CD14-positive monocyte (primary cell): ENCODE measurements around the gene TBXAS1. TPM values are rescaled to one million over a fixed set of nuclear protein-coding genes. Genes with fewer than 3 reads are reported as not detected.

ENCODE experiments used
- DNase-seq, 3 donors: peaks; one replicate each; pipeline ENCODE4 v3.0.0-alpha.2; 2011 to 2022
- H2AFZ ChIP-seq: 2 replicates; pipeline ENCODE4 v1.6.0; 2012; ENCODE audit warnings: mild to moderate bottlenecking, low read depth, low read length, inconsistent platforms; ENCODE audit not compliant: insufficient read depth, poor library complexity, severe bottlenecking
- H3K27ac ChIP-seq, 2 donors: 1 replicate in 1 of 2; 2 replicates in 1 of 2; pipeline ENCODE4 v1.5.1; 2012 to 2013; ENCODE audit warnings: low read length in 2 of 2, control low read depth in 1 of 2, inconsistent platforms in 1 of 2, low read depth in 1 of 2, mild to moderate bottlenecking in 1 of 2
- H3K27me3 ChIP-seq, 2 donors: one replicate each; pipeline versions ENCODE4 v1.6.0 to v1.6.1; 2011 to 2013; ENCODE audit warnings: low read length in 2 of 2; ENCODE audit not compliant: control insufficient read depth in 2 of 2, insufficient read depth in 2 of 2
- H3K36me3 ChIP-seq, 2 donors: replicated peaks in 1 of 2; 1 replicate in 1 of 2; 2 replicates in 1 of 2; pipeline versions ENCODE4 v1.5.1 to v1.6.1; 2012 to 2013; ENCODE audit warnings: low read length in 2 of 2, control low read depth in 1 of 2, inconsistent platforms in 1 of 2, mild to moderate bottlenecking in 1 of 2; ENCODE audit not compliant: insufficient read depth in 2 of 2, control insufficient read depth in 1 of 2
- H3K4me1 ChIP-seq, 2 donors: 1 replicate in 1 of 2; 2 replicates in 1 of 2; pipeline versions ENCODE4 v1.5.1 to v1.6.1; 2012 to 2013; ENCODE audit warnings: low read length in 2 of 2, control low read depth in 1 of 2, inconsistent platforms in 1 of 2, mild to moderate bottlenecking in 1 of 2, moderate library complexity in 1 of 2; ENCODE audit not compliant: insufficient read depth in 2 of 2, control insufficient read depth in 1 of 2
- H3K4me2 ChIP-seq: replicated peaks from 2 replicates; pipeline ENCODE3; 2012; ENCODE audit warnings: low read length, moderate library complexity, mild to moderate bottlenecking; ENCODE audit not compliant: poor library complexity, severe bottlenecking; ENCODE audit errors: extremely low read depth
- H3K4me3 ChIP-seq, 3 experiments: fragments of 200-600 bp in 1 of 3; sonication (generic) in 1 of 3; replicated peaks in 1 of 3; 1 replicate in 2 of 3; 2 replicates in 1 of 3; pipeline ENCODE4 v1.5.1; 2011 to 2013; ENCODE audit warnings: low read length in 3 of 3, mild to moderate bottlenecking in 3 of 3, control low read depth in 2 of 3, low read depth in 2 of 3, inconsistent platforms in 1 of 3, moderate library complexity in 1 of 3
- H3K79me2 ChIP-seq: 2 replicates; pipeline ENCODE4 v1.6.0; 2012; ENCODE audit warnings: mild to moderate bottlenecking, control low read depth, inconsistent platforms, low read length, moderate library complexity; ENCODE audit not compliant: insufficient read depth
- H3K9ac ChIP-seq: 2 replicates; pipeline ENCODE4 v1.6.0; 2017; ENCODE audit warnings: low read length, mild to moderate bottlenecking; ENCODE audit not compliant: insufficient read depth, poor library complexity, severe bottlenecking
- H3K9me3 ChIP-seq, 2 donors: replicated peaks in 1 of 2; 1 replicate in 1 of 2; 2 replicates in 1 of 2; pipeline versions ENCODE4 v1.5.1 to v1.6.1; 2012 to 2013; ENCODE audit warnings: low read length in 2 of 2, control low read depth in 1 of 2; ENCODE audit not compliant: control insufficient read depth in 1 of 2, insufficient read depth in 1 of 2
- H4K20me1 ChIP-seq: 2 replicates; pipeline ENCODE4 v1.6.0; 2012; ENCODE audit warnings: mild to moderate bottlenecking, low read length, control low read depth, moderate library complexity; ENCODE audit not compliant: insufficient read depth
- H3K27ac Mint-ChIP-seq, 7 donors: one replicate each; pipeline ENCODE4 v1.8.0; 2020; ENCODE audit warnings: mild to moderate bottlenecking in 7 of 7, mixed read lengths in 7 of 7, moderate library complexity in 6 of 7, inconsistent platforms in 2 of 7
- H3K27me3 Mint-ChIP-seq, 3 donors: one replicate each; pipeline ENCODE4 v1.8.0; 2021 to 2022; ENCODE audit warnings: low read depth in 3 of 3, mild to moderate bottlenecking in 3 of 3, mixed read lengths in 3 of 3, moderate library complexity in 3 of 3, inconsistent platforms in 1 of 3
- H3K36me3 Mint-ChIP-seq, 2 donors: one replicate each; pipeline ENCODE4 v1.8.0; 2020; ENCODE audit warnings: mixed read lengths in 2 of 2, inconsistent platforms in 1 of 2, mild to moderate bottlenecking in 1 of 2
- H3K4me1 Mint-ChIP-seq: one replicate; pipeline ENCODE4 v1.8.0; 2020; ENCODE audit warnings: mild to moderate bottlenecking, mixed read lengths
- H3K4me3 Mint-ChIP-seq, 2 donors: one replicate each; pipeline ENCODE4 v1.8.0; 2020; ENCODE audit warnings: mild to moderate bottlenecking in 2 of 2, mixed read lengths in 2 of 2, moderate library complexity in 1 of 2
- H3K9me3 Mint-ChIP-seq, 7 donors: one replicate each; pipeline ENCODE4 v1.8.0; 2020 to 2022; ENCODE audit warnings: mixed read lengths in 7 of 7, mild to moderate bottlenecking in 6 of 7, moderate library complexity in 6 of 7, inconsistent platforms in 2 of 7
- CTCF ChIP-seq: fragments of 200-600 bp; IDR thresholded peaks from one replicate; pipeline ENCODE4 v1.8.0; 2022; ENCODE audit warnings: antibody characterized with exemption, mild to moderate bottlenecking
- WGBS: methylation state at CpG from one replicate; pipeline ENCODE4 v1.1.5; 2013; ENCODE audit warnings: missing lambda C conversion rate; ENCODE audit not compliant: insufficient coverage; 5-methylcytosine and 5-hydroxymethylcytosine counted together
- intact Hi-C, 2 donors: fragments of 100-400 bp; cut with micrococcal nuclease; formaldehyde crosslinking; loops; one replicate each; pipeline versions ENCODE4 v1.15.0 to v1.15.1; 2023
- polyA plus RNA-seq, 3 donors: library from polyadenylated mRNA; depleted of rRNA in 1 of 3; unstranded in 2 of 3; stranded (reverse) in 1 of 3; fragments of 300-500 nt in 2 of 3; fragments of >200 nt in 1 of 3; fragmentation: Illumina TruSeq in 2 of 3; gene quantifications; 1 replicate in 2 of 3; 2 replicates in 1 of 3; pipeline ENCODE4 v1.2.3, GENCODE V29; 2012 to 2021

The TBXAS1 gene
- polyA plus RNA-seq, 3 donors: 289 to 335 (median 298) TPM

DNA sequence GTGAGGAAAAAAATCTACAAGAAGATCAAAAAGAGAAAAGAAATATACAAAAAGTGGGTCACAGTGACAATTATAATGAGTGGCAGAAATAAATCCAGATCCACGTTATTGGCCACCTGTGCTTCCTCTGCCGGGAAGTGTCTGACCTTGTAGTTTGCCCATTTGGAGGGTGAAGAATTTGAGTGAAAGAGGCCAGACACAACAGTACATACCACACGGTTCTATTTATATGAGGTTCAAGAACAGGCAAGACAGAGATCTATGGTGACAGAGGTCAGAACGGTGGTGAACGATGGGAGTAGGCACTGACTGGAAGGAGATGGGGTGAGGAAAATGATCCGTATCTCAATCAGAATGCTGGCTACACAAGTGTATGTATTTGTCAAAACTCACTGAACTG, 216.6 kb downstream of the TBXAS1 start:
- Histone ChIP-seq H3K9ac (no peak overlapping the region), H3K4me2 (no peak overlapping the region), H2AFZ (no peak overlapping the region), H3K36me3 (peaks cover 37 to 93% of the 10 kb centered on the region in 2 donors), H4K20me1 (peaks cover 67% of the 10 kb centered on the region), H3K27me3 (no peaks in the 10 kb centered on the region), H3K4me1 (peaks cover 0 to 8% of the 10 kb centered on the region in 2 donors), H3K27ac (no peak overlapping the region), H3K79me2 (no peaks in the 10 kb centered on the region), H3K9me3 (no peaks in the 10 kb centered on the region), H3K4me3 (no peak overlapping the region)
- H3K27ac Mint-ChIP-seq: no peak overlapping the region
- H3K4me3 Mint-ChIP-seq: no peak overlapping the region
- H3K9me3 Mint-ChIP-seq: peaks cover 0 to 2% (median 0%) of the 10 kb centered on the region in 7 donors
- peaks cover 86% of the 10 kb centered on the region in 2 donors for H3K36me3 Mint-ChIP-seq
- intact Hi-C loops: no loop called here
- no peak for TF ChIP-seq CTCF
- peaks cover 12% of the 10 kb centered on the region for H3K4me1 Mint-ChIP-seq
- WGBS: 100% methylated on average over 5 of the region's 6 CpGs
- peaks cover 0 to 1% (median 0%) of the 10 kb centered on the region in 3 donors for H3K27me3 Mint-ChIP-seq
- no peak for DNase-seq

DNA sequence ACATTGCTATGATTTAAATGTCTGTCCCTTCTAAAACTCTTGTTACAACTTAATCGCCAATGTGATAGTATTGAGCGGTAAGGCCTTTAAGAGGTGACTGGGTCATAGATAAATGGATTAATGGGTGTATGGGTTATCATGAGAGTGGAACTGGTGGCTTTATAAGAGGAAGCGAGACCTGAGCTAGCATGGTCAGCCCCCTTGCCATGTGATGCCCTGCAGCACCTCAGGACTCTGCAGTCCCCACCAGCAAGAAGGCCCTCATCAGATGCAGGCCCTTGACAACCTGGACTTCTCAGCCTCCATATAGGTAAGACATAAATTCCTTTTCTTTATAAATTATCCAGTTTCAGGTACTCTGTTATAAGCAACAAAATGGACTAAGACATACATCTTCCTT, 218.1 kb downstream of the TBXAS1 start:
- 100% methylated on average over 2 of the region's 3 CpGs for WGBS
- Histone ChIP-seq H3K4me2 (no peak overlapping the region), H2AFZ (no peak overlapping the region), H3K79me2 (no peaks in the 10 kb centered on the region), H3K4me3 (no peak overlapping the region), H3K9me3 (no peaks in the 10 kb centered on the region), H3K27ac (no peak overlapping the region), H3K9ac (no peak overlapping the region), H3K27me3 (no peaks in the 10 kb centered on the region), H3K4me1 (peaks cover 0 to 2% of the 10 kb centered on the region in 2 donors), H4K20me1 (peaks cover 54% of the 10 kb centered on the region), H3K36me3 (peaks cover 29 to 81% of the 10 kb centered on the region in 2 donors)
- Mint-ChIP-seq H3K36me3 (peaks cover 75 to 83% of the 10 kb centered on the region in 2 donors), H3K27me3 (peaks cover 0 to 1% (median 0%) of the 10 kb centered on the region in 3 donors), H3K9me3 (peaks cover 0 to 2% (median 0%) of the 10 kb centered on the region in 7 donors), H3K4me1 (peaks cover 13% of the 10 kb centered on the region), H3K27ac (no peak overlapping the region), H3K4me3 (no peak overlapping the region)
- TF ChIP-seq CTCF: no peak
- intact Hi-C loops: no loop called here
- no peak for DNase-seq
